Mononuclear cell (primary cell): ENCODE results near the gene ACSS2. TPM values are rescaled to one million over a fixed set of nuclear protein-coding genes. Genes with fewer than 3 reads are reported as not detected.

Experiments used
- H3K27me3 ChIP-seq: 2 replicates; pipeline ENCODE4 v1.6.0; 2011; ENCODE audit warnings: low read length, control low read depth; ENCODE audit not compliant: insufficient read depth
- H3K4me1 ChIP-seq: 2 replicates; pipeline ENCODE4 v1.5.1; 2011; ENCODE audit warnings: mild to moderate bottlenecking, low read length, control low read depth; ENCODE audit not compliant: insufficient read depth
- H3K4me3 ChIP-seq: 2 replicates; pipeline ENCODE4 v1.5.1; 2011; ENCODE audit warnings: mild to moderate bottlenecking, low read length, moderate library complexity
- H3K9me3 ChIP-seq: 2 replicates; pipeline ENCODE4 v1.5.1; 2011; ENCODE audit warnings: low read depth, mild to moderate bottlenecking, control low read depth, low read length
- total RNA-seq: library from RNA; depleted of rRNA; stranded (reverse); fragments of >200 nt; gene quantifications from one replicate; pipeline ENCODE4 v1.2.3, GENCODE V29; 2012

Gene ACSS2
- total RNA-seq: 18.4 TPM

GRCh38 chr20:34876406-34877282, at the start of gene ACSS2:
ACSS2 (plus strand) TSS chr20:34876612; CDS start chr20:34876646, 34 bp downstream.
- H3K4me3 ChIP-seq: peak within 1 kb of the TSS; percentile 72
- H3K4me1 ChIP-seq: peaks cover 57% of the 10 kb centered on the region

GRCh38 chr20:34829191-34829590, 47.2 kb upstream of the ACSS2 start:
- no peaks in the 10 kb centered on the region for H3K9me3 ChIP-seq
- peaks cover 23% of the 10 kb centered on the region for H3K4me1 ChIP-seq
- H3K4me3 ChIP-seq: no peak overlapping the region
- no peaks in the 10 kb centered on the region for H3K27me3 ChIP-seq

More at GRCh38 chr20:34876406-34877282, at the start of gene ACSS2:
- Histone ChIP-seq H3K9me3 (no peaks in the 10 kb centered on the region), H3K27me3 (no peaks in the 10 kb centered on the region)

- no peaks in the 10 kb centered on the region for H3K27me3 ChIP-seq
- H3K9me3 ChIP-seq: no peaks in the 10 kb centered on the region
- H3K4me1 ChIP-seq: peaks cover 11% of the 10 kb centered on the region
- no peak overlapping the region for H3K4me3 ChIP-seq
Observed at GRCh38 chr20:34831936-34832335, 44.5 kb upstream of the ACSS2 start.

GRCh38 chr20:34834459-34834893, 41.9 kb upstream of the ACSS2 start:
- Histone ChIP-seq H3K4me3 (no peak overlapping the region), H3K27me3 (no peaks in the 10 kb centered on the region), H3K9me3 (no peaks in the 10 kb centered on the region), H3K4me1 (peaks cover 11% of the 10 kb centered on the region)

GRCh38 chr20:34842143-34842542, 34.3 kb upstream of the ACSS2 start:
- Histone ChIP-seq H3K9me3 (no peaks in the 10 kb centered on the region), H3K27me3 (peaks cover 3% of the 10 kb centered on the region), H3K4me1 (no peaks in the 10 kb centered on the region), H3K4me3 (no peak overlapping the region)

GRCh38 chr20:34843421-34843820, 33.0 kb upstream of the ACSS2 start:
- peaks cover 3% of the 10 kb centered on the region for H3K27me3 ChIP-seq
- H3K4me1 ChIP-seq: no peaks in the 10 kb centered on the region
- H3K9me3 ChIP-seq: no peaks in the 10 kb centered on the region
- no peak overlapping the region for H3K4me3 ChIP-seq

- no peaks in the 10 kb centered on the region for H3K9me3 ChIP-seq
- H3K27me3 ChIP-seq: no peaks in the 10 kb centered on the region
- H3K4me3 ChIP-seq: no peak overlapping the region
- no peaks in the 10 kb centered on the region for H3K4me1 ChIP-seq
Observed at GRCh38 chr20:34848597-34848996, 27.8 kb upstream of the ACSS2 start.

GRCh38 chr20:34849778-34850177, 26.6 kb upstream of the ACSS2 start:
- H3K9me3 ChIP-seq: no peaks in the 10 kb centered on the region
- no peak overlapping the region for H3K4me3 ChIP-seq
- no peaks in the 10 kb centered on the region for H3K27me3 ChIP-seq
- H3K4me1 ChIP-seq: no peaks in the 10 kb centered on the region

- no peaks in the 10 kb centered on the region for H3K27me3 ChIP-seq
- no peaks in the 10 kb centered on the region for H3K4me1 ChIP-seq
- H3K9me3 ChIP-seq: no peaks in the 10 kb centered on the region
- H3K4me3 ChIP-seq: no peak overlapping the region
Observed at GRCh38 chr20:34850969-34851368, 25.4 kb upstream of the ACSS2 start.

GRCh38 chr20:34852298-34852697, 24.1 kb upstream of the ACSS2 start:
- Histone ChIP-seq H3K4me1 (no peaks in the 10 kb centered on the region), H3K4me3 (no peak overlapping the region), H3K9me3 (no peaks in the 10 kb centered on the region), H3K27me3 (no peaks in the 10 kb centered on the region)

- H3K9me3 ChIP-seq: no peaks in the 10 kb centered on the region
- H3K4me1 ChIP-seq: no peaks in the 10 kb centered on the region
- H3K4me3 ChIP-seq: no peak overlapping the region
- no peaks in the 10 kb centered on the region for H3K27me3 ChIP-seq
Observed at GRCh38 chr20:34859367-34859766, 17.0 kb upstream of the ACSS2 start.

GRCh38 chr20:34859826-34860545, 16.4 kb upstream of the ACSS2 start:
- Histone ChIP-seq H3K4me1 (no peaks in the 10 kb centered on the region), H3K9me3 (no peaks in the 10 kb centered on the region), H3K4me3 (no peak overlapping the region), H3K27me3 (no peaks in the 10 kb centered on the region)

GRCh38 chr20:34861386-34862084, 14.9 kb upstream of the ACSS2 start:
- Histone ChIP-seq H3K4me1 (no peaks in the 10 kb centered on the region), H3K4me3 (no peak overlapping the region), H3K9me3 (no peaks in the 10 kb centered on the region), H3K27me3 (no peaks in the 10 kb centered on the region)

GRCh38 chr20:34862724-34863123, 13.7 kb upstream of the ACSS2 start:
- Histone ChIP-seq H3K4me1 (no peaks in the 10 kb centered on the region), H3K4me3 (no peak overlapping the region), H3K27me3 (no peaks in the 10 kb centered on the region), H3K9me3 (no peaks in the 10 kb centered on the region)

GRCh38 chr20:34863421-34863965, 12.9 kb upstream of the ACSS2 start:
- H3K4me3 ChIP-seq: no peak overlapping the region
- H3K9me3 ChIP-seq: no peaks in the 10 kb centered on the region
- H3K27me3 ChIP-seq: no peaks in the 10 kb centered on the region
- no peaks in the 10 kb centered on the region for H3K4me1 ChIP-seq
